Measurements from ENCODE around the gene CBR3.

The CBR3 gene

DNA sequence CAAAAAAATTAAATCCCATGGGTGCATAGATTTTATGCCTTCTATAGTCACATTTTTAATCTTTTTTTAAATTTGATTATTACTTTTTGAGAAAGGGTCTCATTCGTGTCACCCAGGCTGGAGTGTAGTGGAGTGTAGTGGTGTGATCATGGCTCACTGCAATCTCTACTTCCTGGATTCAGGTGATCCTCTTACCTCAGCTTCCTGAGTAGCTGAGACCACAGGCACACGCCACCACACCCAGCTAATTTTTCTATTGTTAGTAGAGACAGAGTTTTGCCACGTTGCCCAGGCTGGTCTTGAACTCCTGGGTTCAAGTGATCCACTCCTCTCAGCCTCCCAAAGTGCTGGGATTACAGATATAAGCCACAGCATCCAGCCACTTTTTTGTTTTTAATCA lies 10.4 kb downstream of the CBR3 start:
- TF ChIP-seq, protein P1, sequence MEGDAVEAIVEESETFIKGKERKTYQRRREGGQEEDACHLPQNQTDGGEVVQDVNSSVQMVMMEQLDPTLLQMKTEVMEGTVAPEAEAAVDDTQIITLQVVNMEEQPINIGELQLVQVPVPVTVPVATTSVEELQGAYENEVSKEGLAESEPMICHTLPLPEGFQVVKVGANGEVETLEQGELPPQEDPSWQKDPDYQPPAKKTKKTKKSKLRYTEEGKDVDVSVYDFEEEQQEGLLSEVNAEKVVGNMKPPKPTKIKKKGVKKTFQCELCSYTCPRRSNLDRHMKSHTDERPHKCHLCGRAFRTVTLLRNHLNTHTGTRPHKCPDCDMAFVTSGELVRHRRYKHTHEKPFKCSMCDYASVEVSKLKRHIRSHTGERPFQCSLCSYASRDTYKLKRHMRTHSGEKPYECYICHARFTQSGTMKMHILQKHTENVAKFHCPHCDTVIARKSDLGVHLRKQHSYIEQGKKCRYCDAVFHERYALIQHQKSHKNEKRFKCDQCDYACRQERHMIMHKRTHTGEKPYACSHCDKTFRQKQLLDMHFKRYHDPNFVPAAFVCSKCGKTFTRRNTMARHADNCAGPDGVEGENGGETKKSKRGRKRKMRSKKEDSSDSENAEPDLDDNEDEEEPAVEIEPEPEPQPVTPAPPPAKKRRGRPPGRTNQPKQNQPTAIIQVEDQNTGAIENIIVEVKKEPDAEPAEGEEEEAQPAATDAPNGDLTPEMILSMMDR (IDR thresholded peaks at IDR 0.05; ENCODE audit: insufficient read depth, missing control alignments), result no peak
- no peak for DNase-seq (ENCODE audit: insufficient read length, low spot score)
- no peak for FAIRE-seq

DNA sequence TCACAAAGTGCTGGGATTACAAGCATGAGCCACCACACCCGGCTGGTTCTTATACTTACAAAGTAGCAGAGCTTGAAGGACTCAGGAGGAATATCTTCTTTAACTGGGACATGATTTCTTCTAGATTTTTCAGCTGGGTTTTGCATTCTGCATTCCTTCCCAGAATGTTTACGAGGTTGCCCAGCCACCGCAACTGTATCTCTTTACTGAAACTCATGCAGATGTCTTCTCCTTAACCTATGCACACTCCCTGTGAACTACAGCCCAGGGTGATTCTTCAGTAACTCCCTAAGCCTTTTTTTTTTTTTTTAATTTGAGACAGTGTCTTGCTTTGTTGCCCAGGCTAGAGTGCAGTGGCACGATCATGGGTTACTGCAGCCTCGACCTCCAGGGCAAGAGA lies 13.0 kb downstream of the CBR3 start:
- FAIRE-seq, result no peak
- DNase-seq (ENCODE audit: insufficient read length, low spot score), result no peak
- TF ChIP-seq, protein P1 (IDR thresholded peaks at IDR 0.05; ENCODE audit: insufficient read depth, missing control alignments), result no peak

DNA sequence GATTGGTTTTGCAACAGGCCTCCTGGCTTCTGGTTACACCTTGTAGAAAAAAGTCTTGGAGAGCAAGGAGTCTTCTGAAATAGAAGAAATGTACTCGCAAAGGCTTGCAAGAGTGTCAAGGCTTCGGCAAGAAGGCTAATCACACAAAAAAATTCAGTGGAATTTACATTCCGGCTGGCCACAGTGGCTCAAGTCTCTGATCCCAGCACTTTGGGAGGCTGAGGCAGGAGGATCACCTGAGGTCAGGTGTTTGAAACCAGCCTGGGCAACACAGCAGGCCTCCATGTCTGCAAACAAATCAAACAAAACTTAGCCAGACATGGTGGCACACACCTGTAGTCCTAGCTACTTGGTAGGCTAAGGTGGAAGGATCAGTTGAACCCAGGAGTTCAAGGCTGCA lies 14.0 kb downstream of the CBR3 start:
- TF ChIP-seq, protein P1 (IDR thresholded peaks at IDR 0.05; ENCODE audit: insufficient read depth, missing control alignments), result no peak
- DNase-seq (ENCODE audit: insufficient read length, low spot score) (no peak), FAIRE-seq (no peak)

DNA sequence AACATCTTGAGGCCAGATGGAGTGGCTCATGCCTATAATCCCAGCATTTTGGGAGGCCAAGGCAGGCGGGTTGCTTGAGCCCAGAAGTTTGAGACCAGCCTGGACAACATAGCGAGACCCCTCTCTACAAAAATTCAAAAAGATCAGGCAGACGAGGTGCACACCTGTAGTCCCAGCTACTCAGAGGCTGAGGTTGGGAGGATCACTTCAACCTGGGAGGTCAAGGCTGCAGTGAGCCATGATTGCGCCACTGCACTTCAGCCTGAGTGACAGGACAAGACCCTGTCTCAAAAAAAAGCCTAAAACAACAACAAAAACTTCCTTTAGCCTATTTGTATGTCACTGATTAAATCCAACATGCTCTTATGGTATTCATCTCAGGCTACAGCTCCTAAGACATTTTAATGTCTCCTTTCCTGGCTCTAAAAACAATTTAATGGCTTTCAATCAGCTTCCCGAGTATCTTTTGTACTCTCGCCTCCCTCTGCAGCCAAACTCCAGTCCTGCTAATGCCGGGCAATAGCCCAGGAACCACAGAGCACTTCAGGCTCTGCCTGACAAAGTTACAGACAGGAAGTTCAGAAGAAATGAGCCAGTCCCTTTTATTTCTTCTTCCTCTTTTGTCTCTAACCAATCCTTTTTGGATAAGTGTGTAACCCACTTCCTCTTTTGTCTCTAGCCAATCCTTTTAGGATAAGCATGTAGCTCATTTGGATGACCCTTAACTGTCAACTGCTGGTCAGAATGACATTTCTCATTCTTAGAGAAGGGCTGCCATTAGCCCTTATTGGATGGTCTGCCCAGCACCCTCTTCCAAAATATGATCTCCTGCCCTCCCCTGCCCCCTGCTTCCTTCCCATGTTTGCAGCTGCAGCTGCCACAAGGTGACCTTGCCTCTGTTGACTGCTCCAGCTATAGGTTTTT lies 15.2 kb downstream of the CBR3 start:
- no peak for FAIRE-seq
- TF ChIP-seq, protein P1 (IDR thresholded peaks at IDR 0.05; ENCODE audit: insufficient read depth, missing control alignments), result no peak
- DNase-seq (ENCODE audit: insufficient read length, low spot score), result no peak

DNA sequence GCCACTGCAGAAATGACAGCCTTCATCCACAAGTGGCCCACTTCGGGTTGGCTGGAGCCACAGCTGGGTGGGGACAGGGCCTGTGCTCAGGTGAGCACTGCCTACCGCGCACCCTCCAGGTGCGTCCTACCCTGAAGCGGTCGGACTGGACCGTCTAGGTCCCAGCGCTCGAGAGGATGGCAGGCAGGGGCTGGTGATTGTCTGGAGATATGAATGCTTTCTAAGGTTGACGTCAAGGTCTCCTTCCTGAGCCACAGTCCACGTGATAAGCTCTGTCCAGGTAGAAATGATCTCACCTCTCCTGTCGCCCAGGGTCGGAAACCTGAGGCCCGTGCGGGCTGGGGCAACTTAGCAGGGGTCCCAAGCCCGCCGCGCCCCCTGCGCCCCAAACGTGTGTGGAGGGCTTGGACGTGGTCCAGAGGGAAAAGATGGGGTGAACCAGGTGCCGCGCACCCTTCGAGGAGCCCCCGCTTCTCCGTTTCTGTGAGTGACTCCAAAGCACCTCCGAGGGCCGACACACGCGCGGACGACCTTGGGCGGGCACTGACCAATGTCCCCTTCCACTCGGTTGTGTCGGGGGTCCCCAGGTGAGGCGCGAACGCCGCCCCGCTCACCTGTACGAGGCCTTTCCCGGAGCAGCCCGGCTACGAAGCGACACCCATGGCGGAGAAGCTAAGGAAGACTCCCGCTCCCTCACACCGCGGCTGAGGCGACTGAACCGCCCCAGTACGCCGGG lies 20.9 kb downstream of the CBR3 start:
- FAIRE-seq (no peak), DNase-seq (ENCODE audit: insufficient read length, low spot score) (no peak)
- TF ChIP-seq, protein P1 (IDR thresholded peaks at IDR 0.05; ENCODE audit: insufficient read depth, missing control alignments), result no peak

DNA sequence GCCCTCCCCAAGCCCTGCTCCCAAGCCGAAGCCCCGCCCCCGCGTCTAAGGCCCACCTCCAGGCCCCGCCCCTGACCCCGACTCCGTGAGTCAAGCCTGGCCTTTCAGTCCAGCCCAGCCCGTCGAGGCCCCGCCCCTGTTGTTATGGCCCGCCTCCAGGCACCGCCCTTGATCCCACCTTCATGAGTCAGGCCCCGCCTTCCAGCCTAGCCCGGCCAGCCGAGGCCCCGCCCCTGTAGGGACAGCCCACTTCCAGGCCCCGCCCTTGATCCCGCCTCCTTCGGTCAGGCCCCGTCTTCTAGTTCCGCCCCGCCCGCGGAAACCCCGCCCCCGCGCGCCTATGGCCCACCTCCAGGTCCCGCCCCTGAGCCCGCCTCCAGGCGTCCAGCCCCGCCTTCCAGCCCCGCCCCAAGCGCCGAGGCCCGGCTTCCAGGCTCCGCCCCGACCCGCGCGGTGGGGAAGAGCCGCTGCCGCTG lies 21.5 kb downstream of the CBR3 start:
- DNase-seq (ENCODE audit: insufficient read length, low spot score) (peak; percentile 95), FAIRE-seq (no peak)
- TF ChIP-seq, protein P1 (IDR thresholded peaks at IDR 0.05; ENCODE audit: insufficient read depth, missing control alignments), result no peak
